ENCODE data around the gene PRKAG2.

The PRKAG2 gene

DNA sequence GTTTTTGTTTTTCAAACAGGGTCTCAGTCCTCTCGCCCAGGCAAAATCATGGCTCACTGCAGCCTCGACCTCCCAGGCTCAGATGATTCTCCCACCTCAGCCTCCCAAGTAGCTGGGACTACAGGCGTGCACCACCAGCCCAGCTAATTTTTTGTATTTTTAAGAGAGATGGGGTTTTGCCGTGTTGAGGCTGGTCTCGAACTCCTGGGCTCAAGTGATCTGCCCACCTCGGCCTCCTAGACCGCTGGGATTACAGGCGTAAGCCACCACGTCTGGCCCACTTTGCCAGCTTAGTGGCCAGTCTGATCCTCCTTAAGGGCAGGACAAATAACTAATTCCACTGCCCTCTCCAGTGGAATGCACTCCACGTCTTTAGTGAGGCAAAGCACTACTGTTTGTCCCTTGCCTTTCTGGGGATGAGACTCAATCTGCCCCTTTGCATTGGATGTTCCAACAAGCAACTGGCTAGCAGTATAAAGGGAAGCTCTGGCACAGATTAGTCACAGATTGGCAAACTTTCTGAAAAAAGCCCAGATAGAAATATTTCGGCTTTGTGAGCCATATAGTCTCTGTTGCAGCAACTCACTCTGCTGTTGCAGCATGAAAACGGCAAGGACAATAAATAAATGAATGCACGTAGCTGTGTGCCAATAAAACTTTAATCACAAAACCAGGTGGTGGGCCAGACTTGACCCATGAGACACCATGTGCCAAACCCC lies 213.4 kb downstream of the PRKAG2 start:
- Histone ChIP-seq H3K27ac (replicated peaks; ENCODE audit: low read length) (no peak overlapping the region), H4K91ac (ENCODE audit: low read depth, low read length, poor library complexity) (no peak overlapping the region), H2BK15ac (ENCODE audit: low read length) (no peak overlapping the region), H3K9ac (ENCODE audit: low read depth, low read length, poor library complexity) (no peak overlapping the region), H3K4ac (ENCODE audit: low read length) (no peak overlapping the region), H3K4me1 (ENCODE audit: control insufficient read depth in 2 of 2, insufficient read depth in 1 of 2, low read depth in 1 of 2, low read length in 2 of 2) (peaks cover 0 to 7% of the 10 kb centered on the region in 2 donors), H2AK5ac (ENCODE audit: low read depth, low read length) (no peak overlapping the region), H3K79me1 (ENCODE audit: low read depth, low read length) (no peaks in the 10 kb centered on the region), H4K8ac (ENCODE audit: low read depth, low read length) (no peak overlapping the region), H3K14ac (ENCODE audit: low read length) (no peak overlapping the region), H3K36me3 (replicated peaks in 1 of 2; ENCODE audit: control insufficient read depth in 2 of 2, insufficient read depth in 2 of 2, low read length in 2 of 2) (no peaks in the 10 kb centered on the region), H2BK120ac (ENCODE audit: low read depth, low read length) (no peak overlapping the region), H3K9me3 (replicated peaks in 1 of 2; ENCODE audit: control insufficient read depth in 2 of 2, insufficient read depth in 1 of 2, low read depth in 1 of 2, low read length in 2 of 2) (peaks cover 0 to 3% of the 10 kb centered on the region in 2 donors), H2BK5ac (ENCODE audit: low read length) (no peak overlapping the region), H3K18ac (ENCODE audit: low read length) (no peak overlapping the region), H3K23ac (ENCODE audit: low read depth, low read length, poor library complexity) (no peak overlapping the region), H2BK12ac (ENCODE audit: low read length) (no peak overlapping the region), H3K27me3 (ENCODE audit: control insufficient read depth in 3 of 3, insufficient read depth in 3 of 3, low read depth in 1 of 3, low read length in 3 of 3) (no peaks in the 10 kb centered on the region), H2AFZ (ENCODE audit: low read length) (no peak overlapping the region), H3K4me3 (ENCODE audit: low read length in 2 of 2) (no peak overlapping the region), H3K4me2 (ENCODE audit: insufficient read depth, low read length, poor library complexity, severe bottlenecking) (no peak overlapping the region)
- DNase-seq (ENCODE audit: low spot score), result no peak
- WGBS, 2 donors (ENCODE audit: extremely low coverage in 2 of 2, insufficient read length in 2 of 2, insufficient replicate concordance in 1 of 2), result no CpG with 5 or more reads among the region's 13 CpGs

DNA sequence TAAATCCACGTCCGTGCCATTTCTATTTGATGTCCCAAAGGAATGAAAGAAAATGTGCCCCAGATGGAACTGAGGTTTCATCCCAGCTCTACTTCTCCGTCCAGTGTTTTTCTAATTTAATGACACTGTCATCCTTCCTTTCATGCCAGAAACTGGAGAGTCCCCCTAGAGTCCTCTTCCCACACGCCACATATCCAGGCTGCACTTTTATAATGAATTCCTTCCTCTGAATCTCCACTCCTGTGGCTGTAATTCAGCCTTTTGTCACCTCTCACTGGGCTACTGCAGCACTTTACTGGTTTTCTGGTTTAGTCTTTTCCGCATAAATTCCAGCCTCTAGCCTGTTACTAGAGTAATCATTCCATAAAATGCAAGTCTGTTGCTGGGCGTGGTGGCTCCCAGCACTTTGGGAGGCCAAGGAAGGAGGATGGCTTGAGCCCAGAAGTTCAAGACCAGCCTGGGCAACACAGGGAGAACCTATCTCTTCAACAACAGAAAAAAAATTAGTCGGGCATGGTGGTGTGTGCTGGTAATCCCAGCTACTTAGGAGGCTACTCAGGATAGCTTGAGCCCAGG lies 214.6 kb downstream of the PRKAG2 start:
- H3K23ac ChIP-seq (ENCODE audit: low read depth, low read length, poor library complexity), result no peak overlapping the region
- H2BK12ac ChIP-seq (ENCODE audit: low read length), result no peak overlapping the region
- no peak overlapping the region for H3K27ac ChIP-seq (replicated peaks; ENCODE audit: low read length)
- no peak overlapping the region for H2AK5ac ChIP-seq (ENCODE audit: low read depth, low read length)
- H3K27me3 ChIP-seq (ENCODE audit: control insufficient read depth in 3 of 3, insufficient read depth in 3 of 3, low read depth in 1 of 3, low read length in 3 of 3), result no peaks in the 10 kb centered on the region
- H2BK120ac ChIP-seq (ENCODE audit: low read depth, low read length), result no peak overlapping the region
- H2AFZ ChIP-seq (ENCODE audit: low read length), result no peak overlapping the region
- H3K14ac ChIP-seq (ENCODE audit: low read length), result no peak overlapping the region
- H3K4me3 ChIP-seq (ENCODE audit: low read length in 2 of 2), result no peak overlapping the region
- no peak overlapping the region for H3K4me2 ChIP-seq (ENCODE audit: insufficient read depth, low read length, poor library complexity, severe bottlenecking)
- no peaks in the 10 kb centered on the region for H3K36me3 ChIP-seq (replicated peaks in 1 of 2; ENCODE audit: control insufficient read depth in 2 of 2, insufficient read depth in 2 of 2, low read length in 2 of 2)
- no peak overlapping the region for H2BK15ac ChIP-seq (ENCODE audit: low read length)
- no peak overlapping the region for H4K8ac ChIP-seq (ENCODE audit: low read depth, low read length)
- H3K9ac ChIP-seq (ENCODE audit: low read depth, low read length, poor library complexity), result no peak overlapping the region
- no peak overlapping the region for H3K4ac ChIP-seq (ENCODE audit: low read length)
- no CpG with 5 or more reads among the region's 7 CpGs for WGBS, 2 donors (ENCODE audit: extremely low coverage in 2 of 2, insufficient read length in 2 of 2, insufficient replicate concordance in 1 of 2)
- H3K79me1 ChIP-seq (ENCODE audit: low read depth, low read length), result no peaks in the 10 kb centered on the region
- peaks cover 0 to 7% of the 10 kb centered on the region in 2 donors for H3K4me1 ChIP-seq (ENCODE audit: control insufficient read depth in 2 of 2, insufficient read depth in 1 of 2, low read depth in 1 of 2, low read length in 2 of 2)
- H4K91ac ChIP-seq (ENCODE audit: low read depth, low read length, poor library complexity), result no peak overlapping the region
- no peak for DNase-seq (ENCODE audit: low spot score)
- H2BK5ac ChIP-seq (ENCODE audit: low read length), result no peak overlapping the region
- H3K9me3 ChIP-seq (replicated peaks in 1 of 2; ENCODE audit: control insufficient read depth in 2 of 2, insufficient read depth in 1 of 2, low read depth in 1 of 2, low read length in 2 of 2), result peaks cover 0 to 3% of the 10 kb centered on the region in 2 donors
- H3K18ac ChIP-seq (ENCODE audit: low read length), result no peak overlapping the region

DNA sequence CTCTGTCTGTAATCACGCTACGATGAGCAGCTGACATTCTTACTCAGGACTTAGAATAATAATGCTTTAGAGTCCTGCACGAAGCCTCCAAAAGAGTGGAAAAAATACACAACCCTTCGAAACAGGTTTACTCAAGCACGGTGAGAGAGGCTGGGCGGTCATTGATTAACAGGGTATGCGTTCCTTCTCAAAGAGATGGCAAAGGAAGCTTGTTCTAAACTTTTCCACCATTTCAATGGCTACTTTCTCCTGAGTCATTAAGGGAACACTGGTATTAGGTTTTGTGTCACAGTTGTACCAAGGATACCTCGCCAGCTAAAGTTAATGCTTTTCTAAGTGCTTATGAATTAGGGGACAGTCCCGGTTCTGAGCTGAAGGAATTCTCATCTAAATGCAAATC lies 215.3 kb downstream of the PRKAG2 start:
- no CpG with 5 or more reads among the region's 9 CpGs for WGBS, 2 donors (ENCODE audit: extremely low coverage in 2 of 2, insufficient read length in 2 of 2, insufficient replicate concordance in 1 of 2)
- Histone ChIP-seq H2AK5ac (ENCODE audit: low read depth, low read length) (no peak overlapping the region), H4K91ac (ENCODE audit: low read depth, low read length, poor library complexity) (no peak overlapping the region), H3K4me3 (ENCODE audit: low read length in 2 of 2) (no peak overlapping the region), H3K27me3 (ENCODE audit: control insufficient read depth in 3 of 3, insufficient read depth in 3 of 3, low read depth in 1 of 3, low read length in 3 of 3) (peaks cover 0 to 2% (median 0%) of the 10 kb centered on the region in 3 experiments), H2BK5ac (ENCODE audit: low read length) (no peak overlapping the region), H3K4ac (ENCODE audit: low read length) (no peak overlapping the region), H2BK12ac (ENCODE audit: low read length) (no peak overlapping the region), H2AFZ (ENCODE audit: low read length) (no peak overlapping the region), H3K9ac (ENCODE audit: low read depth, low read length, poor library complexity) (no peak overlapping the region), H2BK120ac (ENCODE audit: low read depth, low read length) (no peak overlapping the region), H3K79me1 (ENCODE audit: low read depth, low read length) (no peaks in the 10 kb centered on the region), H3K18ac (ENCODE audit: low read length) (no peak overlapping the region), H3K4me2 (ENCODE audit: insufficient read depth, low read length, poor library complexity, severe bottlenecking) (no peak overlapping the region), H3K9me3 (replicated peaks in 1 of 2; ENCODE audit: control insufficient read depth in 2 of 2, insufficient read depth in 1 of 2, low read depth in 1 of 2, low read length in 2 of 2) (no peaks in the 10 kb centered on the region), H4K8ac (ENCODE audit: low read depth, low read length) (no peak overlapping the region), H3K27ac (replicated peaks; ENCODE audit: low read length) (no peak overlapping the region), H2BK15ac (ENCODE audit: low read length) (no peak overlapping the region), H3K4me1 (ENCODE audit: control insufficient read depth in 2 of 2, insufficient read depth in 1 of 2, low read depth in 1 of 2, low read length in 2 of 2) (peaks cover 0 to 7% of the 10 kb centered on the region in 2 donors), H3K14ac (ENCODE audit: low read length) (no peak overlapping the region), H3K36me3 (replicated peaks in 1 of 2; ENCODE audit: control insufficient read depth in 2 of 2, insufficient read depth in 2 of 2, low read length in 2 of 2) (no peaks in the 10 kb centered on the region), H3K23ac (ENCODE audit: low read depth, low read length, poor library complexity) (no peak overlapping the region)
- DNase-seq (ENCODE audit: low spot score), result no peak

DNA sequence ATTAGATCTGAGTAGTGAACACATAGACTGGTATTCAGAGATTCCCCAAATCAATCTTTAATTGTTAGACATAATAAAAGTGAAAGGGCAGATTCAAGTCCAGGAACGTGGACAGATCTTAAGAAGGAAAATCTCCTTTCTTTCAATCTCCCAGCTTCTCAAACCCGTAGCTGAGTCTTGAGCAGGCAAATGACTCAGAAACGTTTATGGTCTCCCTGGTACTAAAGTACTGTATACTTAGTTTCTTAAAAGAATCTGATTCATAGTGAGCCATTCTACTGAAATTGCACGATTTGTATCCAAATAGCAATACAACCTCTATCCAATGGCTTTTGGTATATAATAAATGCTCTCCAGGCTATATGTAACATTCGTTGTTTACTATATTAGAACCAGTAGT lies 216.8 kb downstream of the PRKAG2 start:
- no peaks in the 10 kb centered on the region for H3K79me1 ChIP-seq (ENCODE audit: low read depth, low read length)
- no peak overlapping the region for H3K23ac ChIP-seq (ENCODE audit: low read depth, low read length, poor library complexity)
- no peak for DNase-seq (ENCODE audit: low spot score)
- H2AFZ ChIP-seq (ENCODE audit: low read length), result no peak overlapping the region
- H3K4me3 ChIP-seq (ENCODE audit: low read length in 2 of 2), result no peak overlapping the region
- H3K18ac ChIP-seq (ENCODE audit: low read length), result no peak overlapping the region
- no peak overlapping the region for H3K27ac ChIP-seq (replicated peaks; ENCODE audit: low read length)
- no peak overlapping the region for H4K8ac ChIP-seq (ENCODE audit: low read depth, low read length)
- H4K91ac ChIP-seq (ENCODE audit: low read depth, low read length, poor library complexity), result no peak overlapping the region
- H3K4ac ChIP-seq (ENCODE audit: low read length), result no peak overlapping the region
- H3K9ac ChIP-seq (ENCODE audit: low read depth, low read length, poor library complexity), result no peak overlapping the region
- H2BK5ac ChIP-seq (ENCODE audit: low read length), result no peak overlapping the region
- H2AK5ac ChIP-seq (ENCODE audit: low read depth, low read length), result no peak overlapping the region
- H3K4me1 ChIP-seq (ENCODE audit: control insufficient read depth in 2 of 2, insufficient read depth in 1 of 2, low read depth in 1 of 2, low read length in 2 of 2), result peaks cover 0 to 7% of the 10 kb centered on the region in 2 donors
- H2BK15ac ChIP-seq (ENCODE audit: low read length), result no peak overlapping the region
- H3K14ac ChIP-seq (ENCODE audit: low read length), result no peak overlapping the region
- H2BK120ac ChIP-seq (ENCODE audit: low read depth, low read length), result no peak overlapping the region
- no peaks in the 10 kb centered on the region for H3K9me3 ChIP-seq (replicated peaks in 1 of 2; ENCODE audit: control insufficient read depth in 2 of 2, insufficient read depth in 1 of 2, low read depth in 1 of 2, low read length in 2 of 2)
- H2BK12ac ChIP-seq (ENCODE audit: low read length), result no peak overlapping the region
- no CpG with 5 or more reads among the region's 5 CpGs for WGBS, 2 donors (ENCODE audit: extremely low coverage in 2 of 2, insufficient read length in 2 of 2, insufficient replicate concordance in 1 of 2)
- H3K27me3 ChIP-seq (ENCODE audit: control insufficient read depth in 3 of 3, insufficient read depth in 3 of 3, low read depth in 1 of 3, low read length in 3 of 3), result peaks cover 0 to 2% (median 0%) of the 10 kb centered on the region in 3 experiments
- H3K36me3 ChIP-seq (replicated peaks in 1 of 2; ENCODE audit: control insufficient read depth in 2 of 2, insufficient read depth in 2 of 2, low read length in 2 of 2), result no peaks in the 10 kb centered on the region
- no peak overlapping the region for H3K4me2 ChIP-seq (ENCODE audit: insufficient read depth, low read length, poor library complexity, severe bottlenecking)
